SK-N-SH (cell line): ENCODE data around the gene FAM199X. TPM values are rescaled to one million over a fixed set of nuclear protein-coding genes. Genes with fewer than 3 reads are reported as not detected.

Experiments used
- CTCF ChIA-PET: fragments of 300-600, 350-600 bp; formaldehyde crosslinking; extraction: SDS; loops from one replicate; lab custom pipeline; 2021; lab: Yijun Ruan, JAX
- POLR2A ChIA-PET: fragments of 350-600 bp; sonication (Branson Sonifier 250); formaldehyde crosslinking; extraction: SDS; loops from one replicate; lab custom pipeline; 2020; ENCODE audit warnings: antibody characterized with exemption, inconsistent platforms; lab: Yijun Ruan, JAX
- DNase-seq: peaks from one replicate; pipeline ENCODE4 v3.0.0; 2012
- H2AFZ ChIP-seq: fragments of 200-600 bp; sonication (generic); 2 replicates; pipeline ENCODE4 v1.8.1; 2016; ENCODE audit warnings: antibody characterized with exemption, mild to moderate bottlenecking, low read depth
- H3F3A ChIP-seq: fragments of 200-600 bp; sonication (generic); replicated peaks from 2 replicates; pipeline ENCODE3; 2016; ENCODE audit warnings: antibody characterized with exemption, mild to moderate bottlenecking; ENCODE audit not compliant: insufficient read depth
- H3K27ac ChIP-seq, 2 experiments: fragments of 200-500 bp in 1 of 2; fragments of 200-600 bp in 1 of 2; sonication (Bioruptor generic) in 1 of 2; sonication (generic), shearing (Covaris generic) in 1 of 2; 2 replicates each; pipeline versions ENCODE4 v1.5.1 to v1.6.1; 2014 to 2016; ENCODE audit warnings: low read depth in 2 of 2, inconsistent platforms in 1 of 2, low read length in 1 of 2, mild to moderate bottlenecking in 1 of 2, mixed read lengths in 1 of 2
- H3K27me3 ChIP-seq: fragments of 200-600 bp; sonication (generic), shearing (Covaris generic); 2 replicates; pipeline ENCODE4 v1.6.1; 2016; ENCODE audit warnings: mixed run types; ENCODE audit not compliant: insufficient read depth
- H3K36me3 ChIP-seq, 2 experiments: fragments of 200-500 bp in 1 of 2; fragments of 200-600 bp in 1 of 2; sonication (Bioruptor generic) in 1 of 2; sonication (generic) in 1 of 2; replicated peaks in 1 of 2; 2 replicates each; pipeline versions ENCODE3 to v1.5.1; 2014 to 2016; ENCODE audit warnings: low read length in 1 of 2, mild to moderate bottlenecking in 1 of 2; ENCODE audit not compliant: insufficient read depth in 2 of 2, control insufficient read depth in 1 of 2
- H3K4me1 ChIP-seq, 2 experiments: fragments of 200-500 bp in 1 of 2; fragments of 200-600 bp in 1 of 2; sonication (Bioruptor generic) in 1 of 2; sonication (generic), shearing (Covaris generic) in 1 of 2; 2 replicates each; pipeline versions ENCODE4 v1.5.1 to v1.6.1; 2014 to 2016; ENCODE audit warnings: low read depth in 1 of 2, low read length in 1 of 2, mixed run types in 1 of 2; ENCODE audit not compliant: insufficient read depth in 2 of 2, control insufficient read depth in 1 of 2
- H3K4me2 ChIP-seq: fragments of 200-600 bp; sonication (generic), shearing (Covaris generic); 2 replicates; pipeline ENCODE4 v1.6.1; 2017; ENCODE audit warnings: mixed run types
- H3K4me3 ChIP-seq, 2 experiments: fragments of 200-500 bp in 1 of 2; fragments of 200-600 bp in 1 of 2; sonication (Bioruptor generic) in 1 of 2; sonication (generic), shearing (Covaris generic) in 1 of 2; 2 replicates each; pipeline versions ENCODE4 v1.5.1 to v1.8.1; 2014 to 2016; ENCODE audit warnings: low read depth in 2 of 2, inconsistent platforms in 1 of 2, low read length in 1 of 2, mild to moderate bottlenecking in 1 of 2, mixed read lengths in 1 of 2, moderate library complexity in 1 of 2
- H3K79me2 ChIP-seq: fragments of 200-600 bp; sonication (generic); 2 replicates; pipeline ENCODE4 v1.8.1; 2017; ENCODE audit warnings: mild to moderate bottlenecking; ENCODE audit not compliant: insufficient read depth
- H3K9ac ChIP-seq: fragments of 200-600 bp; sonication (generic); 2 replicates; pipeline ENCODE4 v1.6.1; 2017; ENCODE audit warnings: mixed run types
- H3K9me2 ChIP-seq: fragments of 200-600 bp; sonication (generic); 2 replicates; pipeline ENCODE4 v1.6.1; 2017; ENCODE audit warnings: mixed run types
- H3K9me3 ChIP-seq: fragments of 200-600 bp; sonication (generic); 2 replicates; pipeline ENCODE4 v1.6.1; 2017; ENCODE audit warnings: mixed run types, mild to moderate bottlenecking, moderate library complexity
- H4K20me1 ChIP-seq: fragments of 200-600 bp; sonication (generic); 2 replicates; pipeline ENCODE4 v1.6.1; 2017; ENCODE audit warnings: mild to moderate bottlenecking, mixed run types; ENCODE audit not compliant: insufficient read depth
- EZH2phosphoT487 ChIP-seq: fragments of 200-600 bp; sonication (generic); IDR thresholded peaks from 2 replicates; pipeline ENCODE4 v1.6.1; 2017; ENCODE audit warnings: low read depth, mixed run types, mild to moderate bottlenecking, antibody characterized with exemption, moderate library complexity, borderline replicate concordance
- MEF2A ChIP-seq: IDR thresholded peaks from 2 replicates; pipeline ENCODE4 v1.4.0; 2012; ENCODE audit warnings: low read depth, borderline replicate concordance
- MXI1 ChIP-seq: IDR thresholded peaks from 2 replicates; pipeline ENCODE4 v1.6.1; 2012; ENCODE audit warnings: mild to moderate bottlenecking, low read depth, low read length, improper control_type of control experiment
- NFIC ChIP-seq: IDR thresholded peaks from 2 replicates; pipeline ENCODE4 v1.4.0; 2012; ENCODE audit warnings: borderline replicate concordance
- TEAD4 ChIP-seq: IDR thresholded peaks from 2 replicates; pipeline ENCODE4 v1.4.0; 2012; ENCODE audit warnings: mild to moderate bottlenecking, borderline replicate concordance; ENCODE audit not compliant: insufficient read depth
- WGBS: methylation state at CpG from one replicate; pipeline ENCODE4 v1.1.6; 2017; ENCODE audit warnings: low lambda C conversion rate; 5-methylcytosine and 5-hydroxymethylcytosine counted together
- polyA plus RNA-seq, 3 experiments: library from polyadenylated mRNA; depleted of rRNA; stranded (reverse); fragments of >200 nt; gene quantifications; 2 replicates each; pipeline ENCODE4 v1.2.3, GENCODE V29; 2012
- TF ChIP-seq, protein P1 (sequence below): fragments of 200-600 bp; sonication (generic); IDR thresholded peaks from 2 replicates; pipeline ENCODE4 v1.6.1; 2017; ENCODE audit warnings: antibody characterized with exemption, mild to moderate bottlenecking, moderate library complexity
- TF ChIP-seq, protein P2 (sequence below): IDR thresholded peaks from 2 replicates; pipeline ENCODE4 v1.4.0; 2012; ENCODE audit warnings: low read depth
- TF ChIP-seq, protein P3 (sequence below): fragments of 150-350 bp; IDR thresholded peaks from 2 replicates; pipeline ENCODE4 v1.6.1; 2017; ENCODE audit warnings: antibody characterized with exemption, low read length, low read depth, borderline replicate concordance

Gene FAM199X
- polyA plus RNA-seq, 1 of the 3 experiments (the other 2 are of a cell fraction), result 2.2 TPM

DNA sequence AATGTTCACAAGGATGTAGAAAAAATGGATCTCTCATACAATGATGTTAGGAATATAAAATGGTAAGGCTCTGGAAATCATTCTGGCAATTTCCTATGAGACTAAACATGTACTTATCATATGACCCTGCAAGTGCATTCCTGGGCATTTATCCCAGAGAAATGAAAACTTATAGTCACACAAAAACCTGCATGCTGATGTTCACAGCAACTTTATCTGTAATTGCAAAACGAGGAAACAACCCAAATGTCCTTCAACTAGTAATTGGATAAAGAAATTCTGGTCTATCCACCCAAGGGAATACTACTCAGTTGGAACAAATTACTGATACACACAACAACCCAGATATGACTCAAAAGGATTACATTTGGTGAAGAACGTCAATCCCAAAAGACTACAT lies 39.4 kb upstream of the FAM199X start (continued):
- TF ChIP-seq, protein P1, sequence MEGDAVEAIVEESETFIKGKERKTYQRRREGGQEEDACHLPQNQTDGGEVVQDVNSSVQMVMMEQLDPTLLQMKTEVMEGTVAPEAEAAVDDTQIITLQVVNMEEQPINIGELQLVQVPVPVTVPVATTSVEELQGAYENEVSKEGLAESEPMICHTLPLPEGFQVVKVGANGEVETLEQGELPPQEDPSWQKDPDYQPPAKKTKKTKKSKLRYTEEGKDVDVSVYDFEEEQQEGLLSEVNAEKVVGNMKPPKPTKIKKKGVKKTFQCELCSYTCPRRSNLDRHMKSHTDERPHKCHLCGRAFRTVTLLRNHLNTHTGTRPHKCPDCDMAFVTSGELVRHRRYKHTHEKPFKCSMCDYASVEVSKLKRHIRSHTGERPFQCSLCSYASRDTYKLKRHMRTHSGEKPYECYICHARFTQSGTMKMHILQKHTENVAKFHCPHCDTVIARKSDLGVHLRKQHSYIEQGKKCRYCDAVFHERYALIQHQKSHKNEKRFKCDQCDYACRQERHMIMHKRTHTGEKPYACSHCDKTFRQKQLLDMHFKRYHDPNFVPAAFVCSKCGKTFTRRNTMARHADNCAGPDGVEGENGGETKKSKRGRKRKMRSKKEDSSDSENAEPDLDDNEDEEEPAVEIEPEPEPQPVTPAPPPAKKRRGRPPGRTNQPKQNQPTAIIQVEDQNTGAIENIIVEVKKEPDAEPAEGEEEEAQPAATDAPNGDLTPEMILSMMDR, result no peak

DNA sequence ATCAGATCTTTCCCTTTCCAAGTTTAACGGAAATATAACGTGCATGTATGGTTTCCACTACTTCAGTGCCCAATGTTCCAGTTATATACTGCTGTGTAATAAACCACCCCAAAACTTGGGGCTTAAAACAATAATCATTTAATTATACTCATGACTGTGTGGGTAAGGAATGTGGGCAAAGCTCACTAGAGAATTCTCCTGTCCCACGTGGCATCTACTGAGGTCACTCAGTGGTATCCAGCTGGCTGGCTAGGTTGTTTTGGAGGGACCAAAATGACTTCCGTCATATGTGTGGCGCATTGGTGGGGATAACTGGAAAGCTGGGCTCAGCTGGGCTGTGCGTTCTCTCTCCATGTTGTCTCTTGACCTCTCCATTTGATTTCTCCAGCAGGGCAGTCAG lies 35.4 kb upstream of the FAM199X start:
- H3K9me3 ChIP-seq, result no peaks in the 10 kb centered on the region
- H3K9ac ChIP-seq, result no peak overlapping the region
- no peaks in the 10 kb centered on the region for H3K27me3 ChIP-seq
- H3K4me2 ChIP-seq, result no peak overlapping the region
- no peaks in the 10 kb centered on the region for H3K79me2 ChIP-seq
- no peaks in the 10 kb centered on the region for H3K4me1 ChIP-seq
- H2AFZ ChIP-seq, result no peak overlapping the region
- peaks cover 4 to 5% of the 10 kb centered on the region in 2 experiments for H3K36me3 ChIP-seq
- ChIA-PET CTCF (interaction anchor here (1.4 kb wide), 2 partner anchors 18 to 286 kb away, joined by 4 read pairs; partner anchors contain the start of gene ZCCHC18), POLR2A (no interaction called here)
- WGBS, result 36% methylated on average over 5 of the region's 6 CpGs
- no peak overlapping the region for H3K27ac ChIP-seq
- no peak overlapping the region for H3K4me3 ChIP-seq
- H3F3A ChIP-seq, result no peaks in the 10 kb centered on the region
- no peaks in the 10 kb centered on the region for H3K9me2 ChIP-seq
- H4K20me1 ChIP-seq, result no peaks in the 10 kb centered on the region
- no peak for DNase-seq
- TF ChIP-seq TEAD4 (no peak), MXI1 (no peak), NFIC (no peak), MEF2A (no peak)
- TF ChIP-seq, protein P2, sequence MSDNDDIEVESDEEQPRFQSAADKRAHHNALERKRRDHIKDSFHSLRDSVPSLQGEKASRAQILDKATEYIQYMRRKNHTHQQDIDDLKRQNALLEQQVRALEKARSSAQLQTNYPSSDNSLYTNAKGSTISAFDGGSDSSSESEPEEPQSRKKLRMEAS, result no peak
- TF ChIP-seq, protein P3, sequence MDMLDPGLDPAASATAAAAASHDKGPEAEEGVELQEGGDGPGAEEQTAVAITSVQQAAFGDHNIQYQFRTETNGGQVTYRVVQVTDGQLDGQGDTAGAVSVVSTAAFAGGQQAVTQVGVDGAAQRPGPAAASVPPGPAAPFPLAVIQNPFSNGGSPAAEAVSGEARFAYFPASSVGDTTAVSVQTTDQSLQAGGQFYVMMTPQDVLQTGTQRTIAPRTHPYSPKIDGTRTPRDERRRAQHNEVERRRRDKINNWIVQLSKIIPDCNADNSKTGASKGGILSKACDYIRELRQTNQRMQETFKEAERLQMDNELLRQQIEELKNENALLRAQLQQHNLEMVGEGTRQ, result no peak

DNA sequence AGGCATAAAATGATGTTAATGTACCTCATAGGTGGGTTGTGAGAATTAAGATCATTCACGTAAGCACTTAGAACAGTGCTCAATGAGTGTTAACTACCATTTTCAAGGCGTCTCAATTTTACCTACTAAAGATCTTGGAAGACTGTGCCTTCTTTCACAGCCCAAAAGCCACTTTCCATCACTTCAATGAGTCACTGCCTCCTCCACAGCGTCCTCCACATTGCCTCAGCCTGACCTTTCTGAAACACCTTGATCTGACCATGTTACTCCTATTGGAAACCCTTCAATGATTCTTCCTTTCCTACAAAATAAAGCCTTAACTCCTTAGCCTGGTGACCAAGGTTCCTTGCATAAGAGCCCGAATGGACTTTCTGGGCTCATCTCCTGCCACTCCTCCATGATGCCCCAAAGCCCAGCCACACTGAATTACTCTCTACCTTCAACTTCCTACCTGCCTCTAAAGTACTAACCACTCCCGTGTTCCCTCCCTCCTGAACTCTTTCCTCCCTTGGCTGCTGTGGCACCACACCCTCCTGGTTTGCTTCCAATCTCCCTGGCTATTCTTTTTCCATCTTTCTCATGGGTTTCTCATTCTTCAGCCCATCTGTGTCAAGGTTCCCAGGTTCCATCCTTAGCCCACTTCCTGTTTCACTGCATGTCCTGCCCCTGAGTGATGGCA lies 31.5 kb upstream of the FAM199X start:
- no peak overlapping the region for H3K27ac ChIP-seq
- H3K9ac ChIP-seq, result no peak overlapping the region
- peaks cover 4 to 5% of the 10 kb centered on the region in 2 experiments for H3K36me3 ChIP-seq
- no peak overlapping the region for H2AFZ ChIP-seq
- 52% methylated on average over 5 of the region's 5 CpGs for WGBS
- H3F3A ChIP-seq, result peaks cover 4% of the 10 kb centered on the region
- DNase-seq, result no peak
- H3K27me3 ChIP-seq, result no peaks in the 10 kb centered on the region
- H3K79me2 ChIP-seq, result no peaks in the 10 kb centered on the region
- no peaks in the 10 kb centered on the region for H4K20me1 ChIP-seq
- H3K9me3 ChIP-seq, result no peaks in the 10 kb centered on the region
- H3K4me1 ChIP-seq, result no peaks in the 10 kb centered on the region
- CTCF ChIA-PET, result interaction anchor here (0.6 kb wide), 1 partner anchor 9 kb away, joined by 3 read pairs; no protein-coding TSS in a partner anchor
- no peak overlapping the region for H3K4me2 ChIP-seq
- no peaks in the 10 kb centered on the region for H3K9me2 ChIP-seq
- no peak overlapping the region for H3K4me3 ChIP-seq
- POLR2A ChIA-PET, result no interaction called here
- TF ChIP-seq MEF2A, result no peak
- no peak for TF ChIP-seq EZH2phosphoT487
